Hepatocyte (in vitro differentiated cells): ENCODE results near the gene PCDH9. TPM values are rescaled to one million over a fixed set of nuclear protein-coding genes. Genes with fewer than 3 reads are reported as not detected.

ENCODE experiments used
- DNase-seq: peaks from one replicate; pipeline ENCODE4 v3.0.0-alpha.2; 2016; ENCODE audit warnings: low spot score
- H2AFZ ChIP-seq: fragments of 200-600 bp; sonication (generic); 2 replicates; pipeline ENCODE4 v1.6.0; 2016; ENCODE audit warnings: antibody characterized with exemption, mild to moderate bottlenecking
- H3K27ac ChIP-seq: fragments of 200-600 bp; sonication (generic); 2 replicates; pipeline ENCODE4 v1.5.1; 2016; ENCODE audit warnings: mild to moderate bottlenecking
- H3K27me3 ChIP-seq: fragments of 200-600 bp; sonication (generic); 2 replicates; pipeline ENCODE4 v1.6.1; 2016
- H3K36me3 ChIP-seq: fragments of 200-600 bp; sonication (generic); replicated peaks from 2 replicates; pipeline ENCODE4 v1.5.1; 2016; ENCODE audit warnings: low read depth; ENCODE audit not compliant: insufficient read depth
- H3K4me1 ChIP-seq: fragments of 200-600 bp; sonication (generic); 2 replicates; pipeline ENCODE4 v1.5.1; 2016; ENCODE audit warnings: mild to moderate bottlenecking, moderate library complexity; ENCODE audit not compliant: insufficient read depth
- H3K4me2 ChIP-seq: fragments of 200-600 bp; sonication (generic); 2 replicates; pipeline ENCODE4 v1.6.0; 2016
- H3K4me3 ChIP-seq: fragments of 200-600 bp; sonication (generic); 2 replicates; pipeline ENCODE4 v1.5.1; 2016; ENCODE audit warnings: mild to moderate bottlenecking
- H3K79me2 ChIP-seq: fragments of 200-600 bp; sonication (generic); 2 replicates; pipeline ENCODE4 v1.6.0; 2017; ENCODE audit warnings: mild to moderate bottlenecking
- H3K9me2 ChIP-seq: fragments of 200-600 bp; sonication (generic); replicated peaks from 2 replicates; pipeline ENCODE4 v1.6.0; 2017; ENCODE audit warnings: mild to moderate bottlenecking; ENCODE audit not compliant: insufficient read depth
- H3K9me3 ChIP-seq: fragments of 200-600 bp; sonication (generic); 2 replicates; pipeline ENCODE4 v1.5.1; 2016; ENCODE audit warnings: low read depth, mild to moderate bottlenecking
- H4K20me1 ChIP-seq: fragments of 200-600 bp; sonication (generic); 2 replicates; pipeline ENCODE4 v1.6.0; 2016; ENCODE audit warnings: mild to moderate bottlenecking; ENCODE audit not compliant: insufficient read depth, poor library complexity, severe bottlenecking
- CTCF ChIP-seq: fragments of 200-600 bp; sonication (generic); IDR thresholded peaks from 2 replicates; pipeline ENCODE4 v1.5.1; 2016; ENCODE audit warnings: antibody characterized with exemption, mild to moderate bottlenecking; ENCODE audit not compliant: poor library complexity
- EZH2 ChIP-seq: fragments of 200-600 bp; sonication (generic); IDR thresholded peaks from 2 replicates; pipeline ENCODE4 v1.6.1; 2016; ENCODE audit warnings: antibody characterized with exemption, mild to moderate bottlenecking, borderline replicate concordance
- EZH2phosphoT487 ChIP-seq: fragments of 200-600 bp; sonication (generic); IDR thresholded peaks from one replicate; pipeline ENCODE4 v1.6.1; 2018; ENCODE audit warnings: antibody characterized with exemption, mild to moderate bottlenecking, low read depth, moderate library complexity; ENCODE audit not compliant: unreplicated experiment, severe bottlenecking
- WGBS: methylation state at CpG from one replicate; pipeline ENCODE4 v1.1.6; 2016; ENCODE audit warnings: low lambda C conversion rate; ENCODE audit errors: missing lambda C conversion rate; 5-methylcytosine and 5-hydroxymethylcytosine counted together
- polyA plus RNA-seq: library from polyadenylated mRNA; unstranded; fragments of >200 nt; fragmentation: Nextera tagmentation; extraction: Ambion mirVana; gene quantifications from 2 replicates; pipeline ENCODE4 v1.2.1, GENCODE V29; 2016
- total RNA-seq: library from RNA; depleted of rRNA; stranded (reverse); fragments of >200 nt; gene quantifications from 2 replicates; pipeline ENCODE4 v1.2.3, GENCODE V29; 2014

Gene PCDH9
- total and polyA plus RNA-seq, 2 experiments from 2014 or later = 6.9 to 15.0 TPM

DNA sequence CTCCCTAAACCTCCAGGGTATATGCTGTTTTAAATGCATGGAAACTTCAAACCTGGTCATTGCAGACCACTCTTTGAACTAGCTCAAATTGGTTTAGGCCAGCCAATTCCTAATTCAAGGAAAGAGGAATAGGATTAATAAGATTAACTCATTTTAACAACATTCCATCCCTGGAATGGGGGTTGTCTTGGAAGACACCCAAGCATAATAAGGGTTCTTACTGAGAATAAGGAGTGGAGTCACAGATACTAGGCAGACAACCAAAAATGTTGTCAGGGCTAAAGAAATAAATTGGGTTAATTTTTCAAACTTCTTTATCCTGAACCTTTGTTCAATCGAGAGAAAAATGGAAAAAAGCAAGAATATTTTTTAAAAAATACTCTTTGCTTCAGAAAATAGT is 186.2 kb downstream of the PCDH9 start:
- H2AFZ ChIP-seq = no peak overlapping the region
- no peaks in the 10 kb centered on the region for H3K27me3 ChIP-seq
- no peak overlapping the region for H3K4me2 ChIP-seq
- TF ChIP-seq EZH2phosphoT487 = no peak
- no peak overlapping the region for H3K27ac ChIP-seq
- DNase-seq = no peak
- no peaks in the 10 kb centered on the region for H3K36me3 ChIP-seq
- no peaks in the 10 kb centered on the region for H3K79me2 ChIP-seq
- H3K4me1 ChIP-seq = peaks cover 11% of the 10 kb centered on the region
- no peaks in the 10 kb centered on the region for H4K20me1 ChIP-seq
- no peak overlapping the region for H3K4me3 ChIP-seq
- H3K9me3 ChIP-seq = no peaks in the 10 kb centered on the region
- 97% methylated on average over 1 of the region's 1 CpG for WGBS
- no peaks in the 10 kb centered on the region for H3K9me2 ChIP-seq

- DNase-seq = no peak
- H3K36me3 ChIP-seq = no peaks in the 10 kb centered on the region
- no peaks in the 10 kb centered on the region for H4K20me1 ChIP-seq
- H3K9me3 ChIP-seq = no peaks in the 10 kb centered on the region
- WGBS = 47% methylated on average over 2 of the region's 2 CpGs
- H3K4me1 ChIP-seq = no peaks in the 10 kb centered on the region
- no peaks in the 10 kb centered on the region for H3K79me2 ChIP-seq
- no peak overlapping the region for H3K27ac ChIP-seq
- no peaks in the 10 kb centered on the region for H3K9me2 ChIP-seq
- TF ChIP-seq EZH2phosphoT487 = no peak
- TF ChIP-seq EZH2 = no peak
- TF ChIP-seq CTCF = no peak
- no peak overlapping the region for H3K4me2 ChIP-seq
- H3K27me3 ChIP-seq = no peaks in the 10 kb centered on the region
- no peak overlapping the region for H2AFZ ChIP-seq
- no peak overlapping the region for H3K4me3 ChIP-seq
These were observed 187.6 kb downstream of the PCDH9 start for GRCh38 chr13:67042556-67042955.

- Histone ChIP-seq H3K27ac (no peak overlapping the region), H3K4me1 (no peaks in the 10 kb centered on the region), H3K4me3 (no peak overlapping the region), H3K9me2 (no peaks in the 10 kb centered on the region), H2AFZ (no peak overlapping the region), H3K79me2 (no peaks in the 10 kb centered on the region), H4K20me1 (no peaks in the 10 kb centered on the region), H3K36me3 (no peaks in the 10 kb centered on the region), H3K4me2 (peak overlapping the region; percentile 30), H3K9me3 (no peaks in the 10 kb centered on the region), H3K27me3 (no peaks in the 10 kb centered on the region)
- DNase-seq = no peak
- 57% methylated on average over 10 of the region's 10 CpGs for WGBS
- TF ChIP-seq EZH2phosphoT487 (no peak), EZH2 (no peak), CTCF (no peak)
These were observed 193.3 kb downstream of the PCDH9 start for GRCh38 chr13:67036699-67037457.

DNA sequence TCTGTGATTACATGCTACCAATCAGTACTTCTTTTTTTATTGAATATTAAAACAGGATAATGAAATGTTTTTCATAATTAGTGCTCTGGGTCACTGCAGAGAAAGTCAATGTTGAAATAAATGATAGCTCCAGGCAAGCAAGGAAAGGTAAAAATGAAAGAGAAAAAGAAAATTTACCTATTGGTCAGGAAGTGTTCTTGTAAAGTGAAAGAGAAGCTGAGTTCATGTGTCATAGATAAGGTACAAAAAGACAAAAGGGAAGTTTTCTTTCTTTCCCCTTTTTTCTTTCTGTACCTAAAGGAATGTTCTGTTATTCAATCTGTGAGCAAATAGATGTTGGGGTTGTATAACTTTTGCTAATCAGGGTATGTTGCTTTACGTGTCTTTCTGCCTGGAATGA is 197.0 kb downstream of the PCDH9 start:
- no peaks in the 10 kb centered on the region for H3K9me2 ChIP-seq
- H3K27ac ChIP-seq = no peak overlapping the region
- no peaks in the 10 kb centered on the region for H4K20me1 ChIP-seq
- no peaks in the 10 kb centered on the region for H3K36me3 ChIP-seq
- H3K4me3 ChIP-seq = no peak overlapping the region
- H3K9me3 ChIP-seq = no peaks in the 10 kb centered on the region
- WGBS = 71% methylated on average over 1 of the region's 1 CpG
- H3K27me3 ChIP-seq = no peaks in the 10 kb centered on the region
- H3K79me2 ChIP-seq = no peaks in the 10 kb centered on the region
- DNase-seq = no peak
- H3K4me1 ChIP-seq = no peaks in the 10 kb centered on the region
- no peak overlapping the region for H3K4me2 ChIP-seq
- H2AFZ ChIP-seq = no peak overlapping the region
- TF ChIP-seq EZH2 (no peak), EZH2phosphoT487 (no peak), CTCF (no peak)
